Testis (tissue), 2 donors: ENCODE data around the gene ATP1A3.

Source experiments
- POLR2A ChIP-seq: fragments of 450-650 bp; IDR thresholded peaks from one replicate; pipeline ENCODE4 v1.6.1; 2017; ENCODE audit warnings: antibody characterized with exemption, mild to moderate bottlenecking, moderate library complexity
- TF ChIP-seq, protein P1 (sequence below), 3 experiments: fragments of 450-650 bp in 2 of 3; fragments of 200-600 bp in 1 of 3; sonication (generic) in 1 of 3; IDR thresholded peaks; one replicate each; pipeline ENCODE4 v1.5.1; 2016 to 2019; ENCODE audit warnings: antibody characterized with exemption in 3 of 3, mild to moderate bottlenecking in 2 of 3, moderate library complexity in 1 of 3

DNA sequence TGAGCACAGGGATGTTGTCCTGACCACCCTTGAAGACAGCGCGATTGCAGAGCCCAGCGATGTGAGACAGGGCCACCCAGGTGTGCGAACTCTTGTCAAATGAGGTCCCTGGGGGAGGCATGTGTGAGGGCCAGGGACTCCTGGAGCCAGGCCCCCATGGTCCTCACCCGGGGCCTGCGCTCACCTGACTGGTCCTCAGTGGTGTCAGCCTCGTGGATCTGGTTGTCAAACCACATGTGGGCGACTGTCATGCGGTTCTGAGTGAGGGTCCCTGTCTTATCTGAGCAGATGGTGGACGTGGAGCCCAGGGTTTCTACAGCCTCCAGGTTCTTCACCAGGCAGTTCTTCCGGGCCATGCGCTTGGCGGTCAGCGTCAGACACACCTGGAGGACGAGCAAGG lies 12.3 kb downstream of the ATP1A3 start:
- TF ChIP-seq, protein P1, sequence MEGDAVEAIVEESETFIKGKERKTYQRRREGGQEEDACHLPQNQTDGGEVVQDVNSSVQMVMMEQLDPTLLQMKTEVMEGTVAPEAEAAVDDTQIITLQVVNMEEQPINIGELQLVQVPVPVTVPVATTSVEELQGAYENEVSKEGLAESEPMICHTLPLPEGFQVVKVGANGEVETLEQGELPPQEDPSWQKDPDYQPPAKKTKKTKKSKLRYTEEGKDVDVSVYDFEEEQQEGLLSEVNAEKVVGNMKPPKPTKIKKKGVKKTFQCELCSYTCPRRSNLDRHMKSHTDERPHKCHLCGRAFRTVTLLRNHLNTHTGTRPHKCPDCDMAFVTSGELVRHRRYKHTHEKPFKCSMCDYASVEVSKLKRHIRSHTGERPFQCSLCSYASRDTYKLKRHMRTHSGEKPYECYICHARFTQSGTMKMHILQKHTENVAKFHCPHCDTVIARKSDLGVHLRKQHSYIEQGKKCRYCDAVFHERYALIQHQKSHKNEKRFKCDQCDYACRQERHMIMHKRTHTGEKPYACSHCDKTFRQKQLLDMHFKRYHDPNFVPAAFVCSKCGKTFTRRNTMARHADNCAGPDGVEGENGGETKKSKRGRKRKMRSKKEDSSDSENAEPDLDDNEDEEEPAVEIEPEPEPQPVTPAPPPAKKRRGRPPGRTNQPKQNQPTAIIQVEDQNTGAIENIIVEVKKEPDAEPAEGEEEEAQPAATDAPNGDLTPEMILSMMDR (IDR thresholded peaks at IDR 0.05) = no peak
- no peak for TF ChIP-seq POLR2A
